ENCODE results near the gene SRI. TPM values are rescaled to one million over a fixed set of nuclear protein-coding genes. Genes with fewer than 3 reads are reported as not detected.

Gene SRI
- polyA plus RNA-seq, 6 donors from 2014 or later = 194 to 265 (median 222) TPM

- peak overlapping the region; percentile 94 to 99 (median 97) for H3K4me3 Mint-ChIP-seq
- no peaks in the 10 kb centered on the region for H3K9me3 Mint-ChIP-seq
- ATAC-seq (ENCODE audit: low read depth in 2 of 2) (no peak), DNase-seq (no peak)
- peaks cover 26 to 39% (median 31%) of the 10 kb centered on the region in 3 donors for H3K4me1 Mint-ChIP-seq
- peak overlapping the region; percentile 34 to 98 (median 92) for H3K27ac Mint-ChIP-seq
- peaks cover 5 to 10% of the 10 kb centered on the region in 2 donors for H3K36me3 Mint-ChIP-seq
- H3K27me3 Mint-ChIP-seq = no peaks in the 10 kb centered on the region
Observed at GRCh38 chr7:88218429-88218745, 1.5 kb downstream of the SRI start.

- no peaks in the 10 kb centered on the region for H3K27me3 Mint-ChIP-seq
Observed at GRCh38 chr7:88217675-88218428, 2.0 kb downstream of the SRI start.

GRCh38 chr7:88216276-88216675 is 3.6 kb downstream of the SRI start:
- Mint-ChIP-seq H3K9me3 (no peaks in the 10 kb centered on the region), H3K4me3 (no peak overlapping the region), H3K36me3 (peaks cover 5 to 17% of the 10 kb centered on the region in 2 donors), H3K4me1 (peaks cover 30 to 39% (median 32%) of the 10 kb centered on the region in 3 donors), H3K27me3 (no peaks in the 10 kb centered on the region), H3K27ac (no peak overlapping the region)
- DNase-seq (no peak), ATAC-seq (ENCODE audit: low read depth in 2 of 2) (no peak)

More at GRCh38 chr7:88217675-88218428, 2.0 kb downstream of the SRI start:
- Mint-ChIP-seq H3K36me3 (peaks cover 5 to 16% of the 10 kb centered on the region in 2 donors), H3K27ac (peak overlapping the region; percentile 15 to 98 (median 79)), H3K9me3 (no peaks in the 10 kb centered on the region), H3K4me1 (peaks cover 31 to 39% (median 32%) of the 10 kb centered on the region in 3 donors), H3K4me3 (peak overlapping the region; percentile 30 to 99 (median 97))
- ATAC-seq (ENCODE audit: low read depth in 2 of 2) = peak; percentile 26 to 28
- peak; percentile 41 for DNase-seq

- peaks cover 20 to 29% (median 26%) of the 10 kb centered on the region in 3 donors for H3K4me1 Mint-ChIP-seq
- ATAC-seq (ENCODE audit: low read depth in 2 of 2) (no peak), DNase-seq (no peak)
- H3K4me3 Mint-ChIP-seq = no peak overlapping the region
- no peaks in the 10 kb centered on the region for H3K9me3 Mint-ChIP-seq
- H3K27me3 Mint-ChIP-seq = no peaks in the 10 kb centered on the region
- H3K36me3 Mint-ChIP-seq = peaks cover 5 to 17% of the 10 kb centered on the region in 2 donors
- H3K27ac Mint-ChIP-seq = no peak overlapping the region
Observed at GRCh38 chr7:88215295-88215694, 4.5 kb downstream of the SRI start.

- H3K9me3 Mint-ChIP-seq = no peaks in the 10 kb centered on the region
Observed at GRCh38 chr7:88214456-88214855, 5.4 kb downstream of the SRI start.

GRCh38 chr7:88212918-88213317 is 6.9 kb downstream of the SRI start:
- peak overlapping the region in 2 of 6 donors; percentile 9 to 29 for H3K27ac Mint-ChIP-seq

More at GRCh38 chr7:88214456-88214855, 5.4 kb downstream of the SRI start:
- peak overlapping the region in 1 of 6 donors; percentile 66 for H3K27ac Mint-ChIP-seq
- peaks cover 16 to 25% (median 22%) of the 10 kb centered on the region in 3 donors for H3K4me1 Mint-ChIP-seq
- H3K36me3 Mint-ChIP-seq = peaks cover 11 to 17% of the 10 kb centered on the region in 2 donors
- H3K27me3 Mint-ChIP-seq = no peaks in the 10 kb centered on the region
- DNase-seq (no peak), ATAC-seq (ENCODE audit: low read depth in 2 of 2) (no peak)
- no peak overlapping the region for H3K4me3 Mint-ChIP-seq

GRCh38 chr7:88208521-88208920 is 11.3 kb downstream of the SRI start:
- H3K4me1 Mint-ChIP-seq = peaks cover 0 to 8% (median 0%) of the 10 kb centered on the region in 3 donors
- no peaks in the 10 kb centered on the region for H3K27me3 Mint-ChIP-seq
- no peak overlapping the region for H3K27ac Mint-ChIP-seq
- H3K9me3 Mint-ChIP-seq = no peaks in the 10 kb centered on the region
- peaks cover 20 to 28% of the 10 kb centered on the region in 2 donors for H3K36me3 Mint-ChIP-seq
- DNase-seq (no peak), ATAC-seq (ENCODE audit: low read depth in 2 of 2) (no peak)
- H3K4me3 Mint-ChIP-seq = no peak overlapping the region

More at GRCh38 chr7:88212918-88213317, 6.9 kb downstream of the SRI start:
- ATAC-seq (ENCODE audit: low read depth in 2 of 2) (no peak), DNase-seq (no peak)
- no peak overlapping the region for H3K4me3 Mint-ChIP-seq
- H3K4me1 Mint-ChIP-seq = peaks cover 4 to 13% (median 10%) of the 10 kb centered on the region in 3 donors
- H3K9me3 Mint-ChIP-seq = no peaks in the 10 kb centered on the region
- peaks cover 11 to 17% of the 10 kb centered on the region in 2 donors for H3K36me3 Mint-ChIP-seq
- H3K27me3 Mint-ChIP-seq = no peaks in the 10 kb centered on the region

- ATAC-seq (ENCODE audit: low read depth in 2 of 2) (no peak), DNase-seq (no peak)
- H3K27ac Mint-ChIP-seq = no peak overlapping the region
- no peaks in the 10 kb centered on the region for H3K4me1 Mint-ChIP-seq
- H3K9me3 Mint-ChIP-seq = no peaks in the 10 kb centered on the region
- H3K4me3 Mint-ChIP-seq = no peak overlapping the region
- no peaks in the 10 kb centered on the region for H3K27me3 Mint-ChIP-seq
- peaks cover 13 to 30% of the 10 kb centered on the region in 2 donors for H3K36me3 Mint-ChIP-seq
Observed at GRCh38 chr7:88206254-88206653, 13.6 kb downstream of the SRI start.

GRCh38 chr7:88205179-88205578 is 14.7 kb downstream of the SRI start:
- H3K4me3 Mint-ChIP-seq = no peak overlapping the region
- H3K27ac Mint-ChIP-seq = no peak overlapping the region
- no peaks in the 10 kb centered on the region for H3K27me3 Mint-ChIP-seq
- H3K9me3 Mint-ChIP-seq = no peaks in the 10 kb centered on the region
- ATAC-seq (ENCODE audit: low read depth in 2 of 2) = no peak
- H3K4me1 Mint-ChIP-seq = no peaks in the 10 kb centered on the region
- H3K36me3 Mint-ChIP-seq = peaks cover 13 to 30% of the 10 kb centered on the region in 2 donors
- no peak for DNase-seq

- Mint-ChIP-seq H3K36me3 (peaks cover 13 to 24% of the 10 kb centered on the region in 2 donors), H3K9me3 (no peaks in the 10 kb centered on the region), H3K4me3 (no peak overlapping the region), H3K4me1 (no peaks in the 10 kb centered on the region), H3K27me3 (no peaks in the 10 kb centered on the region), H3K27ac (no peak overlapping the region)
- ATAC-seq (ENCODE audit: low read depth in 2 of 2) (no peak), DNase-seq (no peak)
Observed at GRCh38 chr7:88204525-88205110, 15.2 kb downstream of the SRI start.

GRCh38 chr7:88203401-88203800 is 16.4 kb downstream of the SRI start:
- ATAC-seq (ENCODE audit: low read depth in 2 of 2) (no peak), DNase-seq (no peak)
- no peaks in the 10 kb centered on the region for H3K9me3 Mint-ChIP-seq
- H3K4me3 Mint-ChIP-seq = no peak overlapping the region
- H3K27me3 Mint-ChIP-seq = no peaks in the 10 kb centered on the region
- H3K27ac Mint-ChIP-seq = peak overlapping the region in 2 of 6 donors; percentile 15 to 39
- no peaks in the 10 kb centered on the region for H3K4me1 Mint-ChIP-seq
- H3K36me3 Mint-ChIP-seq = peaks cover 13 to 24% of the 10 kb centered on the region in 2 donors

GRCh38 chr7:88202799-88203198 is 17.0 kb downstream of the SRI start:
- H3K9me3 Mint-ChIP-seq = no peaks in the 10 kb centered on the region
- ATAC-seq (ENCODE audit: low read depth in 2 of 2) (no peak), DNase-seq (no peak)
- no peak overlapping the region for H3K4me3 Mint-ChIP-seq
- peaks cover 13 to 24% of the 10 kb centered on the region in 2 donors for H3K36me3 Mint-ChIP-seq
- H3K27ac Mint-ChIP-seq = peak overlapping the region in 1 of 6 donors; percentile 39
- no peaks in the 10 kb centered on the region for H3K27me3 Mint-ChIP-seq
- H3K4me1 Mint-ChIP-seq = no peaks in the 10 kb centered on the region

GRCh38 chr7:88202278-88202677 is 17.6 kb downstream of the SRI start:
- Mint-ChIP-seq H3K27ac (no peak overlapping the region), H3K27me3 (no peaks in the 10 kb centered on the region), H3K9me3 (no peaks in the 10 kb centered on the region), H3K4me3 (no peak overlapping the region), H3K36me3 (peaks cover 13 to 24% of the 10 kb centered on the region in 2 donors), H3K4me1 (no peaks in the 10 kb centered on the region)
- no peak for DNase-seq
- ATAC-seq (ENCODE audit: low read depth in 2 of 2) = no peak

GRCh38 chr7:88201305-88201704 is 18.5 kb downstream of the SRI start:
- peaks cover 13 to 24% of the 10 kb centered on the region in 2 donors for H3K36me3 Mint-ChIP-seq
- no peaks in the 10 kb centered on the region for H3K9me3 Mint-ChIP-seq
- DNase-seq (no peak), ATAC-seq (ENCODE audit: low read depth in 2 of 2) (no peak)
- no peak overlapping the region for H3K27ac Mint-ChIP-seq
- no peaks in the 10 kb centered on the region for H3K27me3 Mint-ChIP-seq
- H3K4me3 Mint-ChIP-seq = no peak overlapping the region
- no peaks in the 10 kb centered on the region for H3K4me1 Mint-ChIP-seq

Data from naive B cell (primary cell).